PC-9 (cell line): Measurements from ENCODE around the gene PPM1J.

Experiments
- EZH2 ChIP-seq: fragments of 200-600 bp; sonication (generic); IDR thresholded peaks from 2 replicates; pipeline ENCODE4 v1.8.0; 2017; ENCODE audit warnings: antibody characterized with exemption, low read depth
- TF ChIP-seq, protein P1 (sequence below): fragments of 200-600 bp; sonication (generic); conservative IDR thresholded peaks from 2 replicates; pipeline ENCODE4 v1.6.1; 2017; ENCODE audit warnings: mixed run types, antibody characterized with exemption, mild to moderate bottlenecking, moderate library complexity

DNA sequence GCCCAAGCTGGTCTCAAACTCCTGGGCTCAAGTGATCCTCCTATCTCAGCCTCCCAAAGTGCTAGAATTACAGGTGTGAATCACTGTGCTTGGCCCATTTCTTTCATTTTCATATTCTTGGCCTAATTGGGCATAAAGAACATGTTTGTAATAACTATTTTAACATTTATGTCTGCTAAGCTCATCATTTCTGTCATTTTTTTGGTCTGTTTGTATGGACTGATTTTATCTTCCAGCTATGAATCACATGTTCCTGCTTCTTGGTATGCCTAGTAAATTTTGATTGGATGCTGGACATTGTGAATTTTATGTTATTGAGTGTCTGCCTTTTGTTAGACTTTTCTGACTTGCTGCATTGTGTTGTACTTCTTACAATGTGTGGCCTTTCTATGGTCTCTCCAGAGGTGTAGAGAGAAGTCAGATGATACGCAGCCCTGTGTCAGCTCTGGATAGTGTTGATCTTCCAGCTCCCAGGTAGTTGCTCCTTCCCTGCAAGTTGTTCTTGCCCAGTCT, 39.0 kb upstream of the PPM1J start:
- no peak for TF ChIP-seq EZH2
- TF ChIP-seq, protein P1, sequence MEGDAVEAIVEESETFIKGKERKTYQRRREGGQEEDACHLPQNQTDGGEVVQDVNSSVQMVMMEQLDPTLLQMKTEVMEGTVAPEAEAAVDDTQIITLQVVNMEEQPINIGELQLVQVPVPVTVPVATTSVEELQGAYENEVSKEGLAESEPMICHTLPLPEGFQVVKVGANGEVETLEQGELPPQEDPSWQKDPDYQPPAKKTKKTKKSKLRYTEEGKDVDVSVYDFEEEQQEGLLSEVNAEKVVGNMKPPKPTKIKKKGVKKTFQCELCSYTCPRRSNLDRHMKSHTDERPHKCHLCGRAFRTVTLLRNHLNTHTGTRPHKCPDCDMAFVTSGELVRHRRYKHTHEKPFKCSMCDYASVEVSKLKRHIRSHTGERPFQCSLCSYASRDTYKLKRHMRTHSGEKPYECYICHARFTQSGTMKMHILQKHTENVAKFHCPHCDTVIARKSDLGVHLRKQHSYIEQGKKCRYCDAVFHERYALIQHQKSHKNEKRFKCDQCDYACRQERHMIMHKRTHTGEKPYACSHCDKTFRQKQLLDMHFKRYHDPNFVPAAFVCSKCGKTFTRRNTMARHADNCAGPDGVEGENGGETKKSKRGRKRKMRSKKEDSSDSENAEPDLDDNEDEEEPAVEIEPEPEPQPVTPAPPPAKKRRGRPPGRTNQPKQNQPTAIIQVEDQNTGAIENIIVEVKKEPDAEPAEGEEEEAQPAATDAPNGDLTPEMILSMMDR = no peak
